A673 (cell line): ENCODE measurements around the gene ABCB6. TPM values are rescaled to one million over a fixed set of nuclear protein-coding genes. Genes with fewer than 3 reads are reported as not detected.

ENCODE experiments used
- BruUV-seq: library from RNA; stranded (reverse); fragments of 400-500 nt; replicated peaks from 2 replicates; lab custom pipeline; 2021; lab: Mats Ljungman, UMichigan
- CTCF ChIA-PET: fragments of 300-600 bp; sonication (Branson Sonifier 250); formaldehyde crosslinking; loops from one replicate; lab custom pipeline; 2022; ENCODE audit warnings: antibody characterized with exemption; lab: Charles Lee
- POLR2A ChIA-PET: fragments of 300-600 bp; sonication (Branson Sonifier 250); formaldehyde crosslinking; loops from one replicate; lab custom pipeline; 2022; ENCODE audit warnings: antibody characterized with exemption; ENCODE audit not compliant: low non-redundant PET; lab: Charles Lee
- DNase-seq: peaks from one replicate; pipeline ENCODE4 v3.0.0-alpha.2; 2015; ENCODE audit warnings: low spot score
- H3K27ac ChIP-seq: fragments of 200-600 bp; sonication (generic); 2 replicates; pipeline ENCODE4 v1.5.1; 2016; ENCODE audit warnings: mixed run types, low read depth, mild to moderate bottlenecking, mixed read lengths, antibody characterized with exemption, low read length; ENCODE audit not compliant: poor library complexity, severe bottlenecking
- H3K27me3 ChIP-seq: fragments of 200-600 bp; sonication (generic); replicated peaks from 2 replicates; pipeline ENCODE4 v1.6.1; 2017; ENCODE audit warnings: mixed run types, low read depth, mild to moderate bottlenecking, mixed read lengths, antibody characterized with exemption, low read length; ENCODE audit not compliant: insufficient read depth, poor library complexity
- H3K36me3 ChIP-seq: fragments of 200-600 bp; sonication (generic); 2 replicates; pipeline ENCODE4 v1.6.1; 2016; ENCODE audit warnings: mixed run types, mild to moderate bottlenecking, mixed read lengths, antibody characterized with exemption, low read length; ENCODE audit not compliant: insufficient read depth, poor library complexity, severe bottlenecking
- H3K4me1 ChIP-seq: fragments of 200-600 bp; sonication (generic); 2 replicates; pipeline ENCODE4 v1.6.1; 2017; ENCODE audit warnings: mixed run types, mild to moderate bottlenecking, mixed read lengths, antibody characterized with exemption, low read length; ENCODE audit not compliant: insufficient read depth, poor library complexity, severe bottlenecking
- H3K4me3 ChIP-seq: fragments of 200-600 bp; sonication (generic); 2 replicates; pipeline ENCODE4 v1.5.1; 2016; ENCODE audit warnings: low read depth, mixed run types, mild to moderate bottlenecking, mixed read lengths, low read length; ENCODE audit not compliant: poor library complexity, severe bottlenecking
- H3K9me3 ChIP-seq: fragments of 200-600 bp; sonication (generic); 2 replicates; pipeline ENCODE4 v1.6.1; 2016; ENCODE audit warnings: mixed run types, low read depth, mild to moderate bottlenecking, mixed read lengths, antibody characterized with exemption, low read length; ENCODE audit not compliant: poor library complexity, severe bottlenecking
- EZH2 ChIP-seq: fragments of 200-600 bp; sonication (generic); IDR thresholded peaks from 2 replicates; pipeline ENCODE4 v1.6.1; 2017; ENCODE audit warnings: borderline replicate concordance, low read depth, mild to moderate bottlenecking, mixed read lengths, antibody characterized with exemption, low read length; ENCODE audit not compliant: poor library complexity, severe bottlenecking
- intact Hi-C: fragments of 100-400 bp; cut with micrococcal nuclease; formaldehyde crosslinking; loops from one replicate; pipeline ENCODE4 v1.10.0; 2022; ENCODE audit not compliant: unreplicated experiment
- total RNA-seq: library from RNA; stranded (reverse); gene quantifications from 2 replicates; pipeline ENCODE4 v1.2.3, GENCODE V29; 2021
- TF ChIP-seq, protein P1 (sequence below): fragments of 300-800, 200-600 bp; sonication (generic); conservative IDR thresholded peaks from 2 replicates; pipeline ENCODE4 v1.5.1; 2017; ENCODE audit warnings: low read depth, mild to moderate bottlenecking, antibody characterized with exemption, low read length, moderate library complexity, mixed read lengths

ABCB6 gene
- total RNA-seq, 1 experiment from 2014 or later, result 101 TPM

DNA sequence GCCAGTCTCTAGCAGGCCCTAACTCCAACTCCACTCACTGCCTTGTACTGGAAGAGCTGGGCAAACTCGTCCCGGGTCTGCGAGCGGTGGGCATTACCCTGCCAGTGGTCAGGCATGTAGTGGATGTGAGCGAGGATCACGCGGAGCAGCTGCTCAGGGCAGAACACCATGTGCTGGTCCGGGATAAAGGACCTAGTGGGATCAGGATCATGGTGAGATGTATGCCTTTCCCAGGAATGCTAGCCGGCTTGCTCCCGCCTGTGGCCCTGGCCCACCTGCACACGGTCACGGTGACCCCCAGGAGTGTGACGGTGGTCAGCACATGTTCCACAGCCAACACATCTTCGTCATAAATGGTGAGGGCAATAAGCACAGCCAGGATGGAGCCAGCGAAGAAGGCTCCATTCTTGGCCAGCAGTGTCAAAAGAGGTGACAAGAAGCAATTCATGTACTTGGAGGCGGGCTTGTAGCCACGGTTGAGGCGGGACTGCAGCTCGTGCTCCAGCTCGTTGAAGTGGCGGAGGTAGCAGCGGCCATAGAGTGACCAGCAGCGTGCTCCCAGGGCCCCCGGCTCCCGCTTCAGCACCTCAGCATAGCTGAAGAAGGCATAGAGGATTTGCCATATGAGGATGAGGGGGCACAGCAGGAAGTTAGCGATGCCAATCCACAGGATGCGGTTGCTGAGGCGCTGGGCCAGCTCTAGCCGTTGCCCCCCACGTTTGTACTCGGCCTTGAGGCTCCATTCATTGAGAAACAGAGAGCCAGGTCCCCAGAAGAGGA, 5.3 kb upstream of the ABCB6 start:
- BruUV-seq, result no TSS peak
- TF ChIP-seq, protein P1, sequence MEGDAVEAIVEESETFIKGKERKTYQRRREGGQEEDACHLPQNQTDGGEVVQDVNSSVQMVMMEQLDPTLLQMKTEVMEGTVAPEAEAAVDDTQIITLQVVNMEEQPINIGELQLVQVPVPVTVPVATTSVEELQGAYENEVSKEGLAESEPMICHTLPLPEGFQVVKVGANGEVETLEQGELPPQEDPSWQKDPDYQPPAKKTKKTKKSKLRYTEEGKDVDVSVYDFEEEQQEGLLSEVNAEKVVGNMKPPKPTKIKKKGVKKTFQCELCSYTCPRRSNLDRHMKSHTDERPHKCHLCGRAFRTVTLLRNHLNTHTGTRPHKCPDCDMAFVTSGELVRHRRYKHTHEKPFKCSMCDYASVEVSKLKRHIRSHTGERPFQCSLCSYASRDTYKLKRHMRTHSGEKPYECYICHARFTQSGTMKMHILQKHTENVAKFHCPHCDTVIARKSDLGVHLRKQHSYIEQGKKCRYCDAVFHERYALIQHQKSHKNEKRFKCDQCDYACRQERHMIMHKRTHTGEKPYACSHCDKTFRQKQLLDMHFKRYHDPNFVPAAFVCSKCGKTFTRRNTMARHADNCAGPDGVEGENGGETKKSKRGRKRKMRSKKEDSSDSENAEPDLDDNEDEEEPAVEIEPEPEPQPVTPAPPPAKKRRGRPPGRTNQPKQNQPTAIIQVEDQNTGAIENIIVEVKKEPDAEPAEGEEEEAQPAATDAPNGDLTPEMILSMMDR, result no peak
- TF ChIP-seq EZH2, result no peak
- Histone ChIP-seq H3K9me3 (no peaks in the 10 kb centered on the region), H3K27me3 (no peaks in the 10 kb centered on the region), H3K36me3 (peaks cover 55% of the 10 kb centered on the region), H3K4me1 (peaks cover 6% of the 10 kb centered on the region), H3K27ac (no peak overlapping the region), H3K4me3 (no peak overlapping the region)
- ChIA-PET POLR2A (no interaction called here), CTCF (interaction anchor here (0.6 kb wide), 1 partner anchor 29 kb away, joined by 8 read pairs; the partner anchor contains the start of gene TUBA4B)
- no peak for DNase-seq
- intact Hi-C loops, result no loop called here

DNA sequence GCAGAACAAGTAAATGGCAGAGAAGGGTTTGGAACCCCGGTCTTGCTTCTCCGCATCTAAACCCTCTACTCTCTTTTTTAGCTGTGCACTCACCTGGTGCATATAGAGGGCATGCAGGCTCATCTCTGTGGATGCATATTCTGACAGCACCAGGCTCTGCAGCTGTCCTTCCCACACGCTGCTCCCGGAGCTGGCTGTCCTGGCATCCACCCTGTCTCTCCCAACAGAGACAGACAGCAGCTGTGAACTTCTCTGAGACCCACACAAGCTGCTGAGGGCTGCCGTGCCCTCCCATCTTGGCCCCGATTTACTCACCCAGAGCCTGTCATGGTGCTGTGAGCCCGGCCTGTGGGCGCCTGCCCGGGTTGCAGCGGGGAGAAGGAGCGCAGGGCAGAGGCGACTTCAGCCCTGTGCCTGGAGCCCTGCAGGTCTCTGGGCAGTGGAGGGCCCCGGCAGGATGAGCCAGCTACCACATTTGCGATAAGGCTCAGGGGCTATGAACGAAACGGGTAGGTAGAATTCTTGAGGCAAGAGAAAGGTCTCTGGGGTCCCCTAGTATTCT, 3.3 kb upstream of the ABCB6 start:
- Histone ChIP-seq H3K4me1 (peaks cover 13% of the 10 kb centered on the region), H3K4me3 (no peak overlapping the region), H3K36me3 (peaks cover 55% of the 10 kb centered on the region), H3K9me3 (no peaks in the 10 kb centered on the region), H3K27ac (peak overlapping the region; percentile 42), H3K27me3 (no peaks in the 10 kb centered on the region)
- intact Hi-C loops, result no loop called here
- ChIA-PET POLR2A (no interaction called here), CTCF (no interaction called here)
- BruUV-seq, result no TSS peak
- no peak for DNase-seq
- TF ChIP-seq, protein P1, result no peak
- TF ChIP-seq EZH2, result no peak

DNA sequence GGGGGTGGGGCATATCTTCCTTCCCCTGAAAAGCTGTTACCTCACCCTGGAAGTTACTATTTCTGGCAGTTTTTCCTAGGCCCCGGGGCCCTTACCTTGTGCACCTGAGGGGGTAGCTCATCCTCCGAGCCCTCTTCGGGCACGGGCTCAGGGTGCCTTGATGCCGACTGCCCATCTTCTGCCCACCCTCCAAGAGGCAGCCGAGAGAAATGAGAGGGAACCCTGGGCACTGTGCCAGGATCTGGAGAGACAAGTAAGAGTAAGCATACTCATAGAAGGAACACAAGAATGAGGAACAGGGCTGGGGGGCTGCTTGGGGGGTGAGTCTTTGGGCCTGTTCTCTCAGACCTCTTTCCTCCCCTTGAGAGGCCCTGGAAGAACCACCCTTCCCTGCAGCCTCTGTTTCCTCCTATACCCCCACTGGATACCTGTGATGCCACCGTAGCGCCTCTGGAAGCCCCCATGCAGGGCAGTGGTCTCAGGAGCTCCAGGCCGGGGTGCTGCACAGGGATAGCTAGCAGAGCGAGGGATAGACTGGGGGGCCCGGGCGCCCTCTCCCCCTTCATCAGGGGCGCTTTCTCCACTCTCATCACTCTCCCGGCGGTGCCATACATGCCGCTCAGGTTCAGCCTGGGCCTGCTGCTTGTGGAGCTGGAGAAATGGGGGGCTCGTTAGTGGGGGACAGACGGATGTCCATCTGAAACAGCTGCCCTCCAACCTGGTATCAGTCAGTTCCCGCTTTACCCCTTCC, 2.1 kb upstream of the ABCB6 start:
- Histone ChIP-seq H3K36me3 (peaks cover 64% of the 10 kb centered on the region), H3K9me3 (no peaks in the 10 kb centered on the region), H3K27ac (peak overlapping the region; percentile 30), H3K4me3 (no peak overlapping the region), H3K27me3 (no peaks in the 10 kb centered on the region), H3K4me1 (peaks cover 23% of the 10 kb centered on the region)
- BruUV-seq, result no TSS peak
- DNase-seq, result no peak
- ChIA-PET CTCF (no interaction called here), POLR2A (no interaction called here)
- no peak for TF ChIP-seq EZH2
- TF ChIP-seq, protein P1, result no peak
- intact Hi-C loops, result no loop called here
